Smooth muscle cell (in vitro differentiated cells): ENCODE data around the gene GRHL3. TPM values are rescaled to one million over a fixed set of nuclear protein-coding genes. Genes with fewer than 3 reads are reported as not detected.

Source experiments
- DNase-seq: peaks from one replicate; lab custom pipeline; 2025; ENCODE audit not compliant: unreplicated experiment; lab: John Stamatoyannopoulos, UW
- H2AFZ ChIP-seq: fragments of 200-600 bp; sonication (generic); 2 replicates; pipeline ENCODE4 v1.6.0; 2016; ENCODE audit warnings: antibody characterized with exemption, low read depth, mild to moderate bottlenecking
- H3F3A ChIP-seq: fragments of 200-600 bp; sonication (generic); 2 replicates; pipeline ENCODE4 v1.6.0; 2017; ENCODE audit warnings: antibody characterized with exemption, low read depth
- H3K27ac ChIP-seq: fragments of 200-600 bp; sonication (generic); 2 replicates; pipeline ENCODE4 v1.5.1; 2016; ENCODE audit warnings: low read depth, mild to moderate bottlenecking
- H3K27me3 ChIP-seq: fragments of 200-600 bp; sonication (generic); 2 replicates; pipeline ENCODE4 v1.6.1; 2016; ENCODE audit warnings: low read depth, mild to moderate bottlenecking
- H3K36me3 ChIP-seq: fragments of 200-600 bp; sonication (generic); 2 replicates; pipeline ENCODE4 v1.5.1; 2016; ENCODE audit warnings: low read depth
- H3K4me1 ChIP-seq: fragments of 200-600 bp; sonication (generic); 2 replicates; pipeline ENCODE4 v1.5.1; 2016; ENCODE audit warnings: low read depth
- H3K4me2 ChIP-seq: fragments of 200-600 bp; sonication (generic); 2 replicates; pipeline ENCODE4 v1.6.0; 2016; ENCODE audit warnings: mild to moderate bottlenecking
- H3K4me3 ChIP-seq: fragments of 200-600 bp; sonication (generic); 2 replicates; pipeline ENCODE4 v1.5.1; 2016; ENCODE audit warnings: mild to moderate bottlenecking
- H3K79me2 ChIP-seq: fragments of 200-600 bp; sonication (generic); 2 replicates; pipeline ENCODE4 v1.6.0; 2016; ENCODE audit warnings: low read depth, mild to moderate bottlenecking
- H3K9ac ChIP-seq: fragments of 200-600 bp; sonication (generic); 2 replicates; pipeline ENCODE4 v1.6.0; 2016; ENCODE audit warnings: low read depth
- H3K9me3 ChIP-seq: fragments of 200-600 bp; sonication (generic); replicated peaks from 2 replicates; pipeline ENCODE4 v1.5.1; 2016; ENCODE audit warnings: low read depth
- H4K20me1 ChIP-seq: fragments of 200-600 bp; sonication (generic); 2 replicates; pipeline ENCODE4 v1.6.0; 2016; ENCODE audit warnings: low read depth
- CTCF ChIP-seq: fragments of 200-600 bp; sonication (generic); IDR thresholded peaks from 2 replicates; pipeline ENCODE4 v1.5.1; 2017; ENCODE audit warnings: borderline replicate concordance, mild to moderate bottlenecking, antibody characterized with exemption; ENCODE audit not compliant: insufficient read depth, poor library complexity, severe bottlenecking
- WGBS: methylation state at CpG from one replicate; pipeline ENCODE4 v1.1.7; 2016; ENCODE audit warnings: low lambda C conversion rate; 5-methylcytosine and 5-hydroxymethylcytosine counted together
- polyA plus RNA-seq: library from polyadenylated mRNA; unstranded; fragments of >200 nt; fragmentation: Nextera tagmentation; extraction: Ambion mirVana; gene quantifications from 2 replicates; pipeline ENCODE4 v1.2.1, GENCODE V29; 2016
- total RNA-seq: library from RNA; depleted of rRNA; stranded (reverse); fragments of >200 nt; gene quantifications from 2 replicates; pipeline ENCODE4 v1.2.3, GENCODE V29; 2014

The GRHL3 gene
- total and polyA plus RNA-seq, 2 experiments from 2014 or later = 0.87 to 10.5 TPM

- H4K20me1 ChIP-seq = no peaks in the 10 kb centered on the region
- no peak overlapping the region for H3K4me3 ChIP-seq
- H3F3A ChIP-seq = no peaks in the 10 kb centered on the region
- no peaks in the 10 kb centered on the region for H3K79me2 ChIP-seq
- no peak overlapping the region for H3K9ac ChIP-seq
- WGBS = 98% methylated on average over 4 of the region's 4 CpGs
- no peak overlapping the region for H3K4me2 ChIP-seq
- H2AFZ ChIP-seq = no peak overlapping the region
- no peaks in the 10 kb centered on the region for H3K9me3 ChIP-seq
- H3K27ac ChIP-seq = no peak overlapping the region
- DNase-seq = no peak
- TF ChIP-seq CTCF = no peak
- peaks cover 18% of the 10 kb centered on the region for H3K4me1 ChIP-seq
- no peaks in the 10 kb centered on the region for H3K36me3 ChIP-seq
- H3K27me3 ChIP-seq = peaks cover 3% of the 10 kb centered on the region
Observed at GRCh38 chr1:24303600-24303999, 15.6 kb upstream of the GRHL3 start.

GRCh38 chr1:24304763-24305162, 14.4 kb upstream of the GRHL3 start:
- no peak for DNase-seq
- Histone ChIP-seq H3K36me3 (no peaks in the 10 kb centered on the region), H4K20me1 (no peaks in the 10 kb centered on the region), H3K9ac (no peak overlapping the region), H3K4me1 (peaks cover 23% of the 10 kb centered on the region), H3K79me2 (no peaks in the 10 kb centered on the region), H3K27ac (no peak overlapping the region), H3K9me3 (no peaks in the 10 kb centered on the region), H3K4me3 (no peak overlapping the region), H3F3A (no peaks in the 10 kb centered on the region), H3K4me2 (no peak overlapping the region), H3K27me3 (peaks cover 3% of the 10 kb centered on the region), H2AFZ (no peak overlapping the region)
- TF ChIP-seq CTCF = no peak
- 90% methylated on average over 3 of the region's 3 CpGs for WGBS

- H2AFZ ChIP-seq = no peak overlapping the region
Observed at GRCh38 chr1:24308365-24309015, 10.7 kb upstream of the GRHL3 start.

More at GRCh38 chr1:24308365-24309015, 10.7 kb upstream of the GRHL3 start:
- H3K27ac ChIP-seq = no peak overlapping the region
- H4K20me1 ChIP-seq = no peaks in the 10 kb centered on the region
- H3K4me2 ChIP-seq = no peak overlapping the region
- H3K27me3 ChIP-seq = peaks cover 3% of the 10 kb centered on the region
- H3K9ac ChIP-seq = no peak overlapping the region
- H3K4me3 ChIP-seq = no peak overlapping the region
- H3K9me3 ChIP-seq = no peaks in the 10 kb centered on the region
- no peak for DNase-seq
- whole genome bisulfite sequencing = 42% methylated on average over 7 of the region's 7 CpGs
- TF ChIP-seq CTCF = no peak
- H3K4me1 ChIP-seq = peaks cover 23% of the 10 kb centered on the region
- H3K79me2 ChIP-seq = no peaks in the 10 kb centered on the region
- no peaks in the 10 kb centered on the region for H3K36me3 ChIP-seq
- no peaks in the 10 kb centered on the region for H3F3A ChIP-seq
